Thoracic aorta (tissue), 2 donors: Measurements from ENCODE around the gene AAGAB. TPM values are rescaled to one million over a fixed set of nuclear protein-coding genes. Genes with fewer than 3 reads are reported as not detected.

Source experiments
- ATAC-seq: fragments of 150-250 bp; one replicate; pipeline ENCODE4 v1.8.0; 2017; ENCODE audit warnings: low read depth; ENCODE audit not compliant: insufficient number of reproducible peaks, low FRiP score
- DNase-seq: peaks from one replicate; pipeline ENCODE4 v3.0.0-alpha.2; 2020; ENCODE audit warnings: low spot score
- H3K27ac ChIP-seq, 2 donors: fragments of 200-600 bp; sonication (generic); 1 replicate in 1 of 2; 2 replicates in 1 of 2; pipeline ENCODE4 v1.5.1; 2016; ENCODE audit warnings: mild to moderate bottlenecking in 2 of 2, moderate library complexity in 2 of 2
- H3K27me3 ChIP-seq: fragments of 200-600 bp; sonication (generic); replicated peaks from 2 replicates; pipeline ENCODE4 v1.6.0; 2016; ENCODE audit warnings: mild to moderate bottlenecking; ENCODE audit not compliant: insufficient read depth
- H3K36me3 ChIP-seq: fragments of 200-600 bp; sonication (generic); one replicate; pipeline ENCODE4 v1.5.1; 2016
- H3K4me1 ChIP-seq, 2 donors: fragments of 200-600 bp; sonication (generic); 1 replicate in 1 of 2; 2 replicates in 1 of 2; pipeline versions ENCODE4 v1.5.1 to v1.6.0; 2016; ENCODE audit warnings: low read depth in 2 of 2, mild to moderate bottlenecking in 1 of 2; ENCODE audit not compliant: control insufficient read depth in 1 of 2
- H3K4me3 ChIP-seq: fragments of 200-600 bp; sonication (generic); 2 replicates; pipeline ENCODE4 v1.5.1; 2016; ENCODE audit warnings: mild to moderate bottlenecking
- H3K9me3 ChIP-seq: fragments of 200-600 bp; sonication (generic); 2 replicates; pipeline ENCODE4 v1.5.1; 2016
- CTCF ChIP-seq: fragments of 200-600 bp; sonication (generic); IDR thresholded peaks from one replicate; pipeline ENCODE4 v1.5.1; 2019; ENCODE audit warnings: antibody characterized with exemption
- total RNA-seq, 2 donors: library from RNA; depleted of rRNA; stranded (reverse); fragments of >200 nt; gene quantifications; one replicate each; pipeline versions ENCODE4 v1.1.0 to v1.2.3, GENCODE V29; 2016

Gene AAGAB
- total RNA-seq, 2 donors from 2014 or later: 26.0 to 26.7 TPM

GRCh38 chr15:67276666-67277065 lies 22.2 kb upstream of the AAGAB start:
- H3K4me3 ChIP-seq: no peak overlapping the region
- no peak overlapping the region for H3K27ac ChIP-seq
- no peaks in the 10 kb centered on the region for H3K4me1 ChIP-seq
- no peaks in the 10 kb centered on the region for H3K36me3 ChIP-seq
- ATAC-seq (no peak), DNase-seq (no peak)
- no peaks in the 10 kb centered on the region for H3K27me3 ChIP-seq
- no peak for TF ChIP-seq CTCF
- H3K9me3 ChIP-seq: peaks cover 3% of the 10 kb centered on the region

DNA sequence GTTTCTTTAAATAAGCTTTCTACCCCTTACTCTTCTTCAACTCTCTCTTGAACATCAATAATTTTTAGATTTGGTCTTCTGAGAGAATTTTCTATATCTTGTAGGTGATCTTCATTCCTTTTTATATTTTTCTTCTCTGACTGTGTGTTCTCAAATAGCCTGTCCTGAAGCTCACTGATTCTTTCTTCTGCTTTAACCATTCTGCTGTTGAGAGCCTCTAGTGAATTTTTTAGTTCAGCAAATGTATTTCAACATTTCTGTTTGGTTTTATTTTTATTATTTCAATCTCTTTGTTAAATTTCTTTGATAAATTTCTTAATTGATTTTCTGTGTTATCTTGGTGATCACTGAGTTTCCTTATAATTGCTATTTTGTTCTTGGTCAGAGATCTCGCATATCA lies 19.8 kb upstream of the AAGAB start:
- DNase-seq (no peak), ATAC-seq (no peak)
- Histone ChIP-seq H3K36me3 (no peaks in the 10 kb centered on the region), H3K4me3 (no peak overlapping the region), H3K27ac (no peak overlapping the region), H3K4me1 (no peaks in the 10 kb centered on the region), H3K27me3 (no peaks in the 10 kb centered on the region), H3K9me3 (peaks cover 3% of the 10 kb centered on the region)
- TF ChIP-seq CTCF: no peak

DNA sequence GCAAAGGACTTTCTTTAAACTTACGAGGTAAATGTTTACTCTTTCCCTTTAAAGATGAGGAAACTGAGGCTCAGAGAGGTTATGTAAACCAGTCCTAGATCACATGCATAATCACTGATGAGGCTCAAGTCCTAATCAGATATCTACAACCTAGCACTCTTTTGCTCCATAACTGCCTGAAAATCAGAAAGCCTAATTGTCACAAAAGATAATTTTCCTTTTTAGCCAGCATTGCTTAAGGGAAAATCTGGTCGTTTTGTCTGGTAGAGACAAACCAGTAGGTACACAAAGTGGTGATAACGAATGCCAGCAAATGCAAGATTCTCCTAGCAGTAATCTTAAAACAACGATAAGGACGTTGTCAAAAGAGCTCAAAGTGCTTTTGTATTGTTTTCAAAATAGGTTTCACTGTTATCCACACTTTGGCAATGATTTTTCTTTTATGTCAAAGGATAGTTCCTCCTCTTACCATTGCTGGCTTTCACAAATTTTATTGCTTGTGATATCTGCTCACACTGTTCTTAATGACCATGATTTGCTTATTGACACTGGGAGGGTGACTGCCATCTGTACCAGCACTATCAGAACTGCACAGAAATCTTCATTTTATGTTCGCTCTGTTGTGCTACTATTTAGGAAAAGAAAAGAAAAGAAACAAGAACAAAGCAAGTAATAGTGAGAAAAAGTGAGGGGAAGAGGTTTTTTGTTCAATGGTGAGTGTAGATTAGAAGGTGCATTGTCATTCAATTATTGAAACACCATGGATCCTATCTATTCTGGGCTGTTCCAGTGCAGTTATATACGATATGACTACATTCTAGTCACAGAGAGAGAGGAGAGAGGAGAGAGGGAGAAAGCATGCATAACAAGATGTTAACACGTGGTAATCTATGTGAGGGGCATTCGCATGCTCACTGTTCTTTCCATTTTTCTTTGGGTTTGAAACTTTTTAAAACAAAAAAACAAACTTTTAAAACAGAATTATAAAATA lies 13.8 kb upstream of the AAGAB start:
- no peaks in the 10 kb centered on the region for H3K36me3 ChIP-seq
- no peaks in the 10 kb centered on the region for H3K4me1 ChIP-seq
- no peak overlapping the region for H3K27ac ChIP-seq
- no peak overlapping the region for H3K4me3 ChIP-seq
- no peaks in the 10 kb centered on the region for H3K9me3 ChIP-seq
- ATAC-seq (no peak), DNase-seq (no peak)
- H3K27me3 ChIP-seq: no peaks in the 10 kb centered on the region
- no peak for TF ChIP-seq CTCF

DNA sequence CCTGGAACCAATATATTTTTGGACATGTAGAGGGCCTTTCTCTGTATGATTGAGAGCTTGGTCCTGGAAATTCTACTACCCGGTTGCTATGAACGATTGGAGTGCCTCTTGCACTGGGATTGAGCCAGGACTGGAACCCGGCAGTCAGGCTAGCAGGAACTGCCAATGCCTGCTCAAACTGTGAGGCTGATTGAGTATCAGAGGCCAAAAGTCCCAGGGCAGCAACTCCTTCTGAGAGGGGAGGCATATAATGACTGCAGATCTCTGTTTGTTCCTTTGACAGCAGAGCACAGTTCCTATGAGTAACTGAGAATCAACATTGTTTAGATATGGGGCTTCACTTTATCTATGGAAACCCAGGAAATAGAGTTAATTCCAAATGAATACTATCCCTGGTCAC lies 13.0 kb upstream of the AAGAB start:
- no peak overlapping the region for H3K4me3 ChIP-seq
- H3K9me3 ChIP-seq: no peaks in the 10 kb centered on the region
- no peak overlapping the region for H3K27ac ChIP-seq
- H3K4me1 ChIP-seq: no peaks in the 10 kb centered on the region
- DNase-seq (no peak), ATAC-seq (no peak)
- no peak for TF ChIP-seq CTCF
- no peaks in the 10 kb centered on the region for H3K27me3 ChIP-seq
- H3K36me3 ChIP-seq: no peaks in the 10 kb centered on the region

DNA sequence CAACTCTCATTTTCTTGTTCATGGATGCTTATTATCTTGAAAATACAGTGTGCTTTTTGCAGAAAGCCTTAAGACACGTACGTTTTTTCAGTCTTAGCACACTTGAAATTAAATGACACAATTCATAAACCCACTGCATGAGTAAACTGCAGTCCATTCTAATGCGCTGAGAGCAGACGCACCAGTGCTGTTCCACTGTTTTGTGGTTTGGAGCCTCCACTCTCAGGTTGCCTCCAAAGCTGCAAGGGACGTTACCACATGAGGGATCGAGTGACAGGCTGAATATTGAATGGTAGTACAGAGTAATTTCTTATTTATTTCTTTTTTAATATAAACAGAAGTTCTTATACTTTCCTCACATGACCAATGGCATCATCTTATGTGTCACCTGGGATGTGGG lies 12.4 kb upstream of the AAGAB start:
- TF ChIP-seq CTCF: no peak
- Histone ChIP-seq H3K9me3 (no peaks in the 10 kb centered on the region), H3K4me3 (no peak overlapping the region), H3K27me3 (no peaks in the 10 kb centered on the region), H3K27ac (no peak overlapping the region), H3K4me1 (no peaks in the 10 kb centered on the region), H3K36me3 (no peaks in the 10 kb centered on the region)
- DNase-seq (no peak), ATAC-seq (no peak)
